Endodermal cell (in vitro differentiated cells): ENCODE results near the gene UROS. TPM values are rescaled to one million over a fixed set of nuclear protein-coding genes. Genes with fewer than 3 reads are reported as not detected.

ENCODE experiments used
- DNase-seq: peaks from one replicate; pipeline ENCODE4 v3.0.0-alpha.2; 2017
- H3K27ac ChIP-seq: 2 replicates; pipeline ENCODE4 v1.5.1; 2013; ENCODE audit warnings: mild to moderate bottlenecking, low read depth, low read length, moderate library complexity
- H3K27me3 ChIP-seq: 2 replicates; pipeline ENCODE4 v1.6.1; 2013; ENCODE audit warnings: mild to moderate bottlenecking, low read length, moderate library complexity; ENCODE audit not compliant: insufficient read depth, control insufficient read depth, poor library complexity, severe bottlenecking
- H3K36me3 ChIP-seq: 2 replicates; pipeline ENCODE4 v1.7.0; 2013; ENCODE audit warnings: mild to moderate bottlenecking, low read length, moderate library complexity; ENCODE audit not compliant: control insufficient read depth, insufficient read depth
- H3K4me1 ChIP-seq: one replicate; pipeline ENCODE4 v1.7.0; 2013; ENCODE audit warnings: low read length; ENCODE audit not compliant: control insufficient read depth, insufficient read depth
- H3K4me3 ChIP-seq: 2 replicates; pipeline ENCODE4 v1.5.1; 2013; ENCODE audit warnings: mild to moderate bottlenecking, low read length, moderate library complexity
- H3K9ac ChIP-seq: 2 replicates; pipeline ENCODE4 v1.6.1; 2013; ENCODE audit warnings: mild to moderate bottlenecking, low read length, moderate library complexity; ENCODE audit not compliant: poor library complexity, severe bottlenecking; ENCODE audit errors: extremely low read depth
- H3K9me3 ChIP-seq: 2 replicates; pipeline ENCODE4 v1.6.1; 2013; ENCODE audit warnings: mild to moderate bottlenecking, low read length, moderate library complexity; ENCODE audit not compliant: control insufficient read depth
- H3K27ac Mint-ChIP-seq: 2 replicates; pipeline ENCODE4 v1.8.0; 2020; ENCODE audit warnings: mixed read lengths
- H3K27me3 Mint-ChIP-seq: 2 replicates; pipeline ENCODE4 v1.8.0; 2021; ENCODE audit warnings: mild to moderate bottlenecking, mixed read lengths; ENCODE audit not compliant: insufficient read depth
- H3K36me3 Mint-ChIP-seq: 2 replicates; pipeline ENCODE4 v1.8.0; 2020; ENCODE audit warnings: low read depth, mixed read lengths
- H3K4me1 Mint-ChIP-seq: 2 replicates; pipeline ENCODE4 v1.8.0; 2020; ENCODE audit warnings: mixed read lengths
- H3K4me3 Mint-ChIP-seq: 2 replicates; pipeline ENCODE4 v1.8.0; 2020; ENCODE audit warnings: mild to moderate bottlenecking, moderate library complexity, mixed read lengths
- H3K9me3 Mint-ChIP-seq: 2 replicates; pipeline ENCODE4 v1.8.0; 2020; ENCODE audit warnings: mild to moderate bottlenecking, mixed read lengths
- CTCF ChIP-seq: fragments of 200-600 bp; sonication (generic); conservative IDR thresholded peaks from 2 replicates; pipeline ENCODE4 v1.5.0; 2021; ENCODE audit warnings: antibody characterized with exemption, mild to moderate bottlenecking
- WGBS, 2 experiments: methylation state at CpG; one replicate each; pipeline versions ENCODE4 v1.1.5 to v1.1.7; 2013; ENCODE audit warnings: missing lambda C conversion rate in 2 of 2, mixed read lengths in 1 of 2; ENCODE audit not compliant: insufficient coverage in 1 of 2, insufficient read length in 1 of 2; 5-methylcytosine and 5-hydroxymethylcytosine counted together
- total RNA-seq, 2 donors: library from RNA; stranded (reverse); fragmentation: NEBNext Ultra II Directional in 1 of 2; extraction: Animal tissue kit (Norgen Biotek cat#: 25700) in 1 of 2; gene quantifications; 2 replicates in 1 of 2; 3 replicates in 1 of 2; pipeline ENCODE4 v1.2.1, GENCODE V29; 2021

The UROS gene
- total RNA-seq, 2 donors from 2014 or later, result 49.2 to 69.4 TPM

- Mint-ChIP-seq H3K27ac (no peak overlapping the region), H3K9me3 (no peaks in the 10 kb centered on the region), H3K36me3 (peaks cover 52% of the 10 kb centered on the region), H3K4me3 (no peak overlapping the region), H3K4me1 (no peaks in the 10 kb centered on the region), H3K27me3 (no peaks in the 10 kb centered on the region)
- WGBS, 2 experiments, result 100% methylated on average over 3 of the region's 3 CpGs; no CpG with 5 or more reads in 1 of the 2 experiments
- no peaks in the 10 kb centered on the region for H3K9me3 ChIP-seq
- no peak overlapping the region for H3K27ac ChIP-seq
- no peak for DNase-seq
- TF ChIP-seq CTCF, result no peak
- peaks cover 55% of the 10 kb centered on the region for H3K36me3 ChIP-seq
- no peaks in the 10 kb centered on the region for H3K27me3 ChIP-seq
- no peak overlapping the region for H3K9ac ChIP-seq
- H3K4me1 ChIP-seq, result no peaks in the 10 kb centered on the region
- no peak overlapping the region for H3K4me3 ChIP-seq
Measured at GRCh38 chr10:125846894-125847293, 23.8 kb upstream of the UROS start.

- no peaks in the 10 kb centered on the region for H3K4me1 Mint-ChIP-seq
- Histone ChIP-seq H3K4me1 (no peaks in the 10 kb centered on the region), H3K36me3 (peaks cover 53% of the 10 kb centered on the region), H3K9me3 (no peaks in the 10 kb centered on the region), H3K9ac (no peak overlapping the region), H3K27me3 (no peaks in the 10 kb centered on the region), H3K4me3 (no peak overlapping the region), H3K27ac (no peak overlapping the region)
- no peaks in the 10 kb centered on the region for H3K9me3 Mint-ChIP-seq
- no peak for TF ChIP-seq CTCF
- H3K27me3 Mint-ChIP-seq, result no peaks in the 10 kb centered on the region
- H3K36me3 Mint-ChIP-seq, result peaks cover 47% of the 10 kb centered on the region
- 91 to 97% methylated on average over 5 to 11 of the region's 11 CpGs for WGBS, 2 experiments
- DNase-seq, result no peak
- no peak overlapping the region for H3K27ac Mint-ChIP-seq
- H3K4me3 Mint-ChIP-seq, result no peak overlapping the region
Measured at GRCh38 chr10:125845617-125846016, 22.6 kb upstream of the UROS start.

DNA sequence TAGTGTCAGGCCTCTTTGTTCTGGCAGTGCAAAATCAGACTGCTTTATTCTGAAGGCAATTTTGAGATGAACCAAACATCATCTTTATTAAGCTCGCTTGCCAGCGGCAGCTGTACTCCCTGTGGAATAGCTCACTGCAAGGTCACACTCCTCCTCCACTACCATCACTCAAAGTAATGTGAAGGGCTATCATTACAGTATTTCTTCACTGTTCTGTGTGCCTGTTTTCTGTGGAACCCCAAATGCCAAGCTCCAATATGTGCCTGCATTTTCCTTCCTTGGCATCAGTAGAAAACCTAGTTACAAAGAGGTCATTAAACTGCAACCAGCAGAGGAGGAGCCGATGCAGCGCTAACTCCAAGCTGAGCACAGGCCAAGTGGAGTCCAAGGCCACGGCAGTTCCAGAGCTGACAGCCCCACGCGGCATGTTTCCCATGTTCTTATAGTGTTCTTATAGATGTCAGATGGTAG is 21.7 kb upstream of the UROS start:
- H3K36me3 ChIP-seq, result peaks cover 60% of the 10 kb centered on the region
- no peak for TF ChIP-seq CTCF
- H3K4me1 Mint-ChIP-seq, result no peaks in the 10 kb centered on the region
- 95 to 100% methylated on average over 3 to 7 of the region's 7 CpGs for WGBS, 2 experiments
- H3K27me3 Mint-ChIP-seq, result no peaks in the 10 kb centered on the region
- no peak for DNase-seq
- H3K9ac ChIP-seq, result no peak overlapping the region
- no peaks in the 10 kb centered on the region for H3K4me1 ChIP-seq
- H3K27me3 ChIP-seq, result no peaks in the 10 kb centered on the region
- no peak overlapping the region for H3K27ac ChIP-seq
- H3K27ac Mint-ChIP-seq, result no peak overlapping the region
- H3K9me3 Mint-ChIP-seq, result no peaks in the 10 kb centered on the region
- no peak overlapping the region for H3K4me3 ChIP-seq
- no peaks in the 10 kb centered on the region for H3K9me3 ChIP-seq
- no peak overlapping the region for H3K4me3 Mint-ChIP-seq
- peaks cover 52% of the 10 kb centered on the region for H3K36me3 Mint-ChIP-seq
